Activated CD4-positive, CD25-positive, alpha-beta regulatory T cell treated with anti-CD3 and anti-CD28 coated beads, Interleukin-2, amount 50 U/mL, for 16 hours (primary cell): Measurements from ENCODE around the gene VIT.

Experiments
- DNase-seq: peaks from one replicate; pipeline ENCODE4 v3.0.0-alpha.2; 2020; ENCODE audit warnings: low read depth, low spot score

The VIT gene

DNA sequence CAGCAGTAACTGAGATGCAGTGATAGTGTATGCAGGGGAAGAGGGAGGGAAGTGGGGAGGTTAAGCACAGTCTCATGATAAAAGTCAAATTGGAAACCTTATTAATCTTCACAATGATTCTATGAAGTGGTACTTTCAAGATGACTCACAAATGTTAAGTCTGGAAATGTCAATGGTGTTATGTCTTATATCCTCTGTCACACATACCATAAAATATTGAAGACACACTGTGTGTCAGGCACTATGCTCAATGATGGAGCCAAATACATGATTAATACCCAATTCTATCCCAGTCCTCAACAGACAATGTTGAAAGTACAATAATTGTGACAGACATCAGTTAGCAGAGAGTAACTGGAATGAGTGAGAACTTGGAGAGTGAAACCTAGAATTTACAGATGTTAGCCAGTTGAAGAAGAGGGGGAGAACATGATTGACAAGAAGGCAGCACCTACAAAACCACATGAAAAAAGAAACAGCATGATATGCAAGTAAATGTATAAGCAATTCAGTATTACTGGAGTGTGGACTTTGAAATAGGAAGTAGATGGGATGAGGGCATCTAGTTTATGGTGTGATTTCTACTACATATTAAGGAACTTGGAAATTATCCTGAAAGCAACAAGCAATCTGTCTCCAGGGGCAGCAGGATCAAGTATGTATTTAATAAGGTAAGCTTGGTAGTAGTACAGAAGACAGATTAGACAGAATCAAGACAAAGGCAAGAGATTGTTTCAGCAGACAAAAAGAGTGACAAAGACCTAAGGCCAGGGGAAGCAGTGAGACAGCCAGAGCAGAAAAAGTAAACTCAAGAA is 162.3 kb downstream of the VIT start:
- DNase-seq, result no peak

DNA sequence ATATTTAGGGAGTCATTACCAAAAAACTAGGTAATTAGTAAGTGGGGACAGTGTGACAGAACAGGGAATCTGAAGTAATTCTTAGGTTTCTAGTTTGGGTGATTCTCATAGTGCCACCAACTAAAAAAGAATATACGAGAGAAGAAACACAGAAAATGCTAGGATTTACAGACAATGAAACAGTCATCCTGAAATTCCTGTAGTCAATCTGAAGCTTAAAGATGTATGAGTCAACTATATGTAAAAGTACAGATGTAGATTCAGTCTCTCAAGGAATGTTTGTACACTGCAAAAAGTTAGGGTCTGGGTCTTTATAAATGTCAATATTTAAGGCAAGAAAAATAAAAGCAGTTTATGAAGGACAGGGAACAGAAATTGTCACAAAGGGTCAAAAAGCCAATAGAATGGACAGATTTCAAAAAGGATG is 162.9 kb downstream of the VIT start:
- no peak for DNase-seq

DNA sequence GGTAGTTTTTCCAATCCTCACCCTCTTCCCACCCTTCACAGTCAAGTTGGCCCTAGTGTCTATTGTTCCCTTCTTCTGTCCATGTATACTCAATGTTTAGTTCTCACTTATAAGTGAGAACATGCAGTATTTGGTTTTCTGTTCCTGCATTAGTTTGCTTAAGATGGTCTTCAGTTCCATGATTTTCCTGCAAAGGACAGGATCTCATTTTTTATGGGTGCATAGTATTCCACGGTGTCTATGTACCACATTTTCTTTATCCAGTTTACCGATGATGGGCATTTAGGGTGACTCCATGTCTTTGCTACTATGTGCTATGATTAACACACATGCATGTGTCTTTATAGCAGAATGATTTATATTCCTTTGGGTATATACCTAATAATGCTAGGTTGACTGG is 165.4 kb downstream of the VIT start:
- DNase-seq, result no peak
